MM.1S (cell line): ENCODE results near the gene NHLRC3.

Experiments used
- CTCF ChIP-seq: fragments of 300-600 bp; sonication (generic); IDR thresholded peaks from 2 replicates; pipeline ENCODE4 v1.5.1; 2016; ENCODE audit warnings: antibody characterized with exemption, low read length, mixed read lengths
- EZH2 ChIP-seq: fragments of 300-600 bp; sonication (generic); optimal IDR thresholded peaks from 2 replicates; pipeline ENCODE3; 2017; ENCODE audit warnings: low read depth, mild to moderate bottlenecking, antibody characterized with exemption, low read length, mixed read lengths
- EZH2phosphoT487 ChIP-seq: fragments of 300-600 bp; sonication (generic); IDR thresholded peaks from 2 replicates; pipeline ENCODE4 v1.6.1; 2018; ENCODE audit warnings: antibody characterized with exemption, low read length

GRCh38 chr13:39036212-39036611 is 2.0 kb upstream of the NHLRC3 start:
- no peak for TF ChIP-seq CTCF
- TF ChIP-seq EZH2, result no peak
- TF ChIP-seq EZH2phosphoT487, result no peak
